Fibroblast of mammary gland (primary cell): ENCODE data around the gene CLECL1.
"Not testable (repeated sequence)": the region's sequence is repeated elsewhere in the genome, so short reads cannot be mapped to it uniquely, and the experiment has no call there.

ENCODE experiments used
- DNase-seq: peaks from one replicate; pipeline ENCODE4 v3.0.0-alpha.2; 2010; ENCODE audit warnings: low read depth
- H3K4me3 ChIP-seq: 2 replicates; pipeline ENCODE4 v1.5.1; 2011; ENCODE audit warnings: low read depth, mild to moderate bottlenecking, low read length, moderate library complexity; ENCODE audit not compliant: control insufficient read depth
- CTCF ChIP-seq: conservative IDR thresholded peaks from 2 replicates; pipeline ENCODE4 v1.5.1; 2011; ENCODE audit warnings: low read depth, low read length, inconsistent platforms; ENCODE audit not compliant: control insufficient read depth, insufficient read depth

Gene CLECL1

GRCh38 chr12:9697619-9698018, 35.3 kb downstream of the CLECL1 start:
- no peak overlapping the region for H3K4me3 ChIP-seq
- TF ChIP-seq CTCF, result no peak

GRCh38 chr12:9695661-9696060, 37.2 kb downstream of the CLECL1 start:
- not testable (repeated sequence) for DNase-seq, H3K4me3 ChIP-seq

More at GRCh38 chr12:9697619-9698018, 35.3 kb downstream of the CLECL1 start:
- DNase-seq, result no peak

GRCh38 chr12:9695150-9695549, 37.7 kb downstream of the CLECL1 start:
- not testable (repeated sequence) for DNase-seq, H3K4me3 ChIP-seq

GRCh38 chr12:9694241-9694640, 38.7 kb downstream of the CLECL1 start:
- H3K4me3 ChIP-seq, result no peak overlapping the region
- TF ChIP-seq CTCF, result no peak
- no peak for DNase-seq

GRCh38 chr12:9692909-9693308, 40.0 kb downstream of the CLECL1 start:
- peak; percentile 50 for DNase-seq
- no peak overlapping the region for H3K4me3 ChIP-seq
- TF ChIP-seq CTCF, result no peak

GRCh38 chr12:9687228-9687627, 45.7 kb downstream of the CLECL1 start:
- H3K4me3 ChIP-seq, result no peak overlapping the region
- no peak for TF ChIP-seq CTCF
- peak; percentile 72 for DNase-seq

GRCh38 chr12:9685915-9686314, 47.0 kb downstream of the CLECL1 start:
- TF ChIP-seq CTCF, result no peak
- H3K4me3 ChIP-seq, result no peak overlapping the region
- no peak for DNase-seq

GRCh38 chr12:9685366-9685765, 47.5 kb downstream of the CLECL1 start:
- DNase-seq, H3K4me3 ChIP-seq: not testable (repeated sequence)

GRCh38 chr12:9682949-9683348, 49.9 kb downstream of the CLECL1 start:
- DNase-seq, H3K4me3 ChIP-seq: not testable (repeated sequence)

GRCh38 chr12:9682508-9682907, 50.4 kb downstream of the CLECL1 start:
- DNase-seq, H3K4me3 ChIP-seq: not testable (repeated sequence)
